ENCODE data around the gene EIF5AL1.
"Not testable (repeated sequence)": the region's sequence is repeated elsewhere in the genome, so short reads cannot be mapped to it uniquely, and the experiment has no call there.

EIF5AL1 gene

DNA sequence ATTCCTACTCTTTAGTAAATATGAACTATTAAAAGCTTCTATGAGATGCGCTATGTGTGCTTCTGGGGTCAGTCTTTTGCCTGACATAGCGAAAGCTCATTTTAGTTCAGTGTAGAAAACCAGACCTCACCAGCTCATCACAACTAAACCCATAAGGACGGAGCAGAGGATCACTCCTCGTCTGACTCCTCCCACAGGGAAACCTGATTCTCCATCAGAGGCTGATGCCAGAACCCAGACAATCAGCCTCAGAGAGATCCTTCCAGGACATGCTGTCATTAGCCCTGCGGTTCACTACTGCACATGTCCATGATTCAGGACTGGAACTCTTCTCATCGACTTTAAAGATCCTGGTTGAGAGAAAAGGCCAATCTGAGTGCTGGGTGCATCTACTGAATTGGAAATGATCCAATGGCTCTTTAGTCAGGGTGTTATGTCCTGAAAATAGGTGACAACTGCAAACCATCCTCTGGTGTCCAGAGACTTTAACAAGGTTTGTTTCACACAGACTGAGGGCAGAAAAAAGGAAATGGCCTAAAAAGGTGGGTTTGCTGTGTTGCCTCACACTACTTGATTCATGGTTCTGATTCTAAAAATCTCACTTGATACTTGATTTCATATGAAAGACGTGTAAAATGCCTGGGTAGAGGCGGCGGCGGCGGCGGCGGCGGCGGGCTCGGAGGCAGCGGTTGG lies at the start of gene EIF5AL1:
EIF5AL1 (plus strand) TSS at position 643 of the 693 bp plus-strand sequence. CDS start 117 bp downstream, outside the sequence.
- CTCF ChIA-PET; H3K4me3 ChIP-seq (ENCODE audit: low read depth, low read length); POLR2A ChIA-PET; DNase-seq (ENCODE audit: low read depth, low spot score): not testable (repeated sequence)

DNA sequence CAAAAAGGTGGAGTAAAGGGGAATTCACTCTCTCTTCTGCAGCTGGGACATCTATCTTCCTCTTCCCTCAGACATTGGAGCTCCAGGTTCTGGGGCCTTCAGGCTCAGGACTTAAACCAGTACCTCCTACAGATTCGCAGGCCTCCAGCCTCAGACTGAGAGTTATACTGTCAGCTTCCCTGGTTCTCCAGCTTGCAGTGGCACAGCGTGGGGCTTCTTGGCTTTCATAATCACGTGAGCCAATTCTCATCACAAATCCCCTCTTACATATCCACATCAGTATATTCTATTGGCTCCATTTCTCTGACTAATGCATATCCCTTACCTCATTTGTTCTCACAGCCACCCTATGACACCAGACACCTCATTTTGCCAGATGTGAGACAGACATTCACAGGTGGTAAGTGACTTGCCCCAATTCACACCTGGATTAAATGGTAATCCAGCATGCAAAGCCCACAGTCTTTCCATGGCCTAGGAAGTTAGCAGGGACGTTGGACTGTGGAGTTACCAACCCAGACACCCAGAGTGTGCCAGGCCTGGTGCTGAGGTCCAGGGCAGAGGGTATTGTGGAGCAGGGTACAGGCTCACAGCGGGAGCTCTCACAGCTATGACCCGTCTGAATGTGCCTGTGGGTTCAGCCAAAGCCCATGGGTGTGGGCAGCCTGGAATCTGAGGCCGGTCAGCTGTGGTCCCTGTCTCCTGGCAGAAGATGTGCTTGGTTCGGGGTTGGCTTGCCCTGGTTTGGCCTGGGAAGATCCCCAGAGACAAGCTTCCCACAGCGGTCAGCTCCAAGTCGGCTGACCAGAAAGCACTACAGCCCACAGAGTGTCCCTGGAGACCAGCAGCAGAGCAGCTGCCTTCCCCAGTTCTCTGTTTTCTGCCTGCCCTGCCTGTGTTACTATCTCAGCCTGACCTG lies 48.5 kb upstream of the EIF5AL1 start:
- ChIA-PET CTCF (interaction anchor here (0.9 to 1.0 kb wide), 2 partner anchors 9 to 96 kb away, joined by 3 to 4 read pairs; no protein-coding TSS in a partner anchor), POLR2A (no interaction called here)
- TF ChIP-seq, protein P1, sequence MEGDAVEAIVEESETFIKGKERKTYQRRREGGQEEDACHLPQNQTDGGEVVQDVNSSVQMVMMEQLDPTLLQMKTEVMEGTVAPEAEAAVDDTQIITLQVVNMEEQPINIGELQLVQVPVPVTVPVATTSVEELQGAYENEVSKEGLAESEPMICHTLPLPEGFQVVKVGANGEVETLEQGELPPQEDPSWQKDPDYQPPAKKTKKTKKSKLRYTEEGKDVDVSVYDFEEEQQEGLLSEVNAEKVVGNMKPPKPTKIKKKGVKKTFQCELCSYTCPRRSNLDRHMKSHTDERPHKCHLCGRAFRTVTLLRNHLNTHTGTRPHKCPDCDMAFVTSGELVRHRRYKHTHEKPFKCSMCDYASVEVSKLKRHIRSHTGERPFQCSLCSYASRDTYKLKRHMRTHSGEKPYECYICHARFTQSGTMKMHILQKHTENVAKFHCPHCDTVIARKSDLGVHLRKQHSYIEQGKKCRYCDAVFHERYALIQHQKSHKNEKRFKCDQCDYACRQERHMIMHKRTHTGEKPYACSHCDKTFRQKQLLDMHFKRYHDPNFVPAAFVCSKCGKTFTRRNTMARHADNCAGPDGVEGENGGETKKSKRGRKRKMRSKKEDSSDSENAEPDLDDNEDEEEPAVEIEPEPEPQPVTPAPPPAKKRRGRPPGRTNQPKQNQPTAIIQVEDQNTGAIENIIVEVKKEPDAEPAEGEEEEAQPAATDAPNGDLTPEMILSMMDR (IDR thresholded peaks at IDR 0.05; ENCODE audit: insufficient read depth, low read length, missing control alignments) = no peak
- no peak for DNase-seq (ENCODE audit: low read depth, low spot score)
- no peak overlapping the region for H3K4me3 ChIP-seq (ENCODE audit: low read depth, low read length)

DNA sequence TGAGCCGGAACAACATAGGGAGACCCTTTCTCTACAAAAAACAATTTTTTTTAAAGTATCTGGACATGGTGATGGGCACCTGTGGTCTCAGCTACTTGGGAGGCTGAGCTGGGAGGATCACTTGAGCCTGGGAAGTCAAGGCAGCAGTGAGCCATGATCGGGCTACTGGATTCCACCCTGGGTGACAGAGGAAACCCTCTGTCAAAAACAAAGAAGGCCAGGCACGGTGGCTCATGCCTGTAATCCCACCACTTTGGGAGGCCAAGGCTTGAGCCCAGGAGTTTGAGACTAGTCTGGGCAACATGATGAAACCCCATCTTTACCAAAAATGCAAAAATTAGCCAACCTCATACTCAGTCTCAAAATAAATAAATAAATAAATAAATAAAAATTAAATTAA lies 47.0 kb upstream of the EIF5AL1 start:
- TF ChIP-seq, protein P1 (IDR thresholded peaks at IDR 0.05; ENCODE audit: insufficient read depth, low read length, missing control alignments) = no peak
- POLR2A ChIA-PET = no interaction called here
- no peak overlapping the region for H3K4me3 ChIP-seq (ENCODE audit: low read depth, low read length)
- CTCF ChIA-PET = interaction anchor here (0.7 kb wide), 1 partner anchor 91 kb away, joined by 6 read pairs; no protein-coding TSS in a partner anchor
- no peak for DNase-seq (ENCODE audit: low read depth, low spot score)

DNA sequence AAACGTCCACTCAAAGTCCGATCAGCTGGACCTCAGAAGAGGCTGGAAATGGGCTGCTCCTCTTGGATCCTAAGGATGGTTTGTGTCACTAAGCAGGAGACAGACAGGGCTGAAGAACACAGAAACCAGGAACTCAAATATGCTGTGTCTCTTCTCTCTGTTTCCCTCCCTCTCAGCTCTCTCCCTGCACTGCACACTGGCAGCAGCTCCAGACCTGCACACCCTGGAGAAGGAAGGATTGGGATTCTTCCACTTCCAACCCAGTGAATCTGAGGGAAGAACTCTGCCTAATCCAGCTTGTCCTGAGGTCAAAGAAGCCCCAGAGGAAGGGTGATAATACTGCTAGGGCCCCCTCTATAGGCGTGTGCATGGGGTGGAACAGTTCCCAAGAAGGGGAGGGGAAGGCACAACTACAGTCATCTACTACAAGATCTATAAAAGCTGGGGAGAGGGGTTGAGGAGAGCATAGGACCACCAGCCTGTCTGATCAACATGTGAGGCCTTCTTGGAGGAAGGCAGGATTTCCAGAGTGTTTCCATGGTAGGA lies 44.2 kb upstream of the EIF5AL1 start:
- no peak for DNase-seq (ENCODE audit: low read depth, low spot score)
- ChIA-PET POLR2A (no interaction called here), CTCF (interaction anchor here (0.8 to 7.2 kb wide), 27 partner anchors 13 to 230 kb away, joined by 3 to 165 read pairs (median 7); partner anchors contain the start of gene PPIF)
- H3K4me3 ChIP-seq (ENCODE audit: low read depth, low read length) = no peak overlapping the region
- TF ChIP-seq, protein P1 (IDR thresholded peaks at IDR 0.05; ENCODE audit: insufficient read depth, low read length, missing control alignments) = no peak

DNA sequence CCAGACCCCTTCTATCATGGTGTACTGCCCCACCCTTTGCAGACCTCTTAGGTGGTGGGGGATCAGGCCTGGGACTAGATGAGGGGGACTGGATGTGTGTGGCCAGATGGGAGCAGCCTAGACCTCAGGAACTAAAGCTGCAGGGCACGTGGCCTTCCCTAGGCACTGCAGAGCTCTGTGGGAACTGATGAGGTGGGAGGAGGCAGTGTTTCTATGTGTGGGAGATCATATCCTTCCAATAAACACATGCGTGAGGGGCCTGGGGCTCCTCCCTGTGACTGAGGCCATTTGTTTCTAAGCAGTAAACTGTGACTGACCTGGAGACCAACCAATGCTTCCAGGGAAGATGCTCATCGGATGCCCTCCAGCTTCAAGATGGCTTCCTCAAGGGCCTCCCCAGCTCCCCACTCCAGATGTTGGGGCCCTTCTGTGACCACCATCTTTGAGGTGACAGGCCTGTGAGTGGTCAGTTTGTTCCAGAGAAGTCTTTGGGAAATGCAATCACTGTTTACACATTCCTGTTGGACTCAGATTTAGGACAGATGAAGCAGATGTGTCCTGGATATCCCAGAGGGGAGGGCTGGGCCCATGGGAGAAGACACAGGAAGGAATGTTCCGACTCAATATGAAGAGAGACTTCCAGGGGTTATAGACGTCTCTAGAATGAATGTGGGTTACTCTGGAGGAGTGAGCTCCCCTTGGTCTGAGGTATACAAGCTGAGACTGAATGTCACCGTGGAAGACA lies 43.3 kb upstream of the EIF5AL1 start:
- POLR2A ChIA-PET = interaction anchor here (1.3 kb wide), 1 partner anchor 24 kb away, joined by 5 read pairs; the partner anchor contains the start of gene ZCCHC24
- no peak overlapping the region for H3K4me3 ChIP-seq (ENCODE audit: low read depth, low read length)
- TF ChIP-seq, protein P1 (IDR thresholded peaks at IDR 0.05; ENCODE audit: insufficient read depth, low read length, missing control alignments) = no peak
- CTCF ChIA-PET = interaction anchor here (0.9 to 7.2 kb wide), 14 partner anchors 8 to 130 kb away, joined by 3 to 165 read pairs (median 10); partner anchors contain the start of gene PPIF
- DNase-seq (ENCODE audit: low read depth, low spot score) = no peak

DNA sequence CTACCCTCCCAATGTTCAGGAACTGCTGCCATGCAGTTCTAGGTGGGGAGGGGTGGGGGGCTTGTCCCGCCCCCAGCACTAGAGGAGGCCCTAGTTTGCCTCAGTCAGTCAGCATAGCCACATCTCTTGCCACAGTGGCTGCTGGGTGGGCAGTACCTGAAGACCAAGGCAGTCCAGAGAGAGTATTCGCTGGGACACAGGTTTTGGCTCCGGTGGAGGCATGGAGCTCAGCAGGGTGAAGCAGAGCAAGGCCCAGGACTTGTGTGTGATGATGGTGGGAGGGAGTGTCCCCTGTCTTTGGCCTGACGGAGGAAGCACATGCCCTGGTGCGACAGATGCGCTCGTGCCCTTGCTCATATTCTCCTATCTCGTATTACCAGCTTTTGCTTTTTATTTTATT lies 42.2 kb upstream of the EIF5AL1 start:
- TF ChIP-seq, protein P1 (IDR thresholded peaks at IDR 0.05; ENCODE audit: insufficient read depth, low read length, missing control alignments) = no peak
- H3K4me3 ChIP-seq (ENCODE audit: low read depth, low read length) = no peak overlapping the region
- CTCF ChIA-PET = interaction anchor here (1.5 to 7.2 kb wide), 5 partner anchors 9 to 104 kb away, joined by 6 to 165 read pairs (median 75); no protein-coding TSS in a partner anchor
- POLR2A ChIA-PET = no interaction called here
- no peak for DNase-seq (ENCODE audit: low read depth, low spot score)

Data from AG04449 (cell line).